Bronchial epithelial cell (primary cell): ENCODE data around the gene GPRC5C. TPM values are rescaled to one million over a fixed set of nuclear protein-coding genes. Genes with fewer than 3 reads are reported as not detected.

Experiments
- DNase-seq: peaks from one replicate; pipeline ENCODE4 v3.0.0-alpha.2; 2010; ENCODE audit warnings: low read depth
- FAIRE-seq: peaks from 2 replicates; lab custom pipeline; 2011; peaks lifted over from hg19 to GRCh38; lab: Jason Lieb, UNC
- H3K27me3 ChIP-seq: 2 replicates; pipeline ENCODE4 v1.5.1; 2011; ENCODE audit warnings: low read length; ENCODE audit not compliant: control insufficient read depth, insufficient read depth
- H3K36me3 ChIP-seq: 2 replicates; pipeline ENCODE4 v1.5.1; 2011; ENCODE audit warnings: low read length; ENCODE audit not compliant: control insufficient read depth, insufficient read depth
- H3K4me3 ChIP-seq: 2 replicates; pipeline ENCODE4 v1.5.1; 2011; ENCODE audit warnings: mild to moderate bottlenecking, low read depth, low read length, control low read depth
- CTCF ChIP-seq: IDR thresholded peaks from 2 replicates; pipeline ENCODE4 v1.5.1; 2011; ENCODE audit warnings: mild to moderate bottlenecking, moderate library complexity, low read length, control low read depth, inconsistent platforms; ENCODE audit not compliant: insufficient read depth, severe bottlenecking
- total RNA-seq: library from RNA; depleted of rRNA; stranded (reverse); fragments of >200 nt; gene quantifications from 2 replicates; pipeline ENCODE4 v1.2.1, GENCODE V29; 2014

The GPRC5C gene
- total RNA-seq, 1 donor from 2014 or later = 15.5 TPM

- FAIRE-seq (no peak), DNase-seq (no peak)
- H3K27me3 ChIP-seq = no peaks in the 10 kb centered on the region
- no peak for TF ChIP-seq CTCF
- no peak overlapping the region for H3K4me3 ChIP-seq
- H3K36me3 ChIP-seq = peaks cover 14% of the 10 kb centered on the region
Observed at GRCh38 chr17:74443516-74444296, 11.8 kb downstream of the GPRC5C start.

GRCh38 chr17:74444406-74444805 is 12.5 kb downstream of the GPRC5C start:
- no peak for DNase-seq
- no peak for TF ChIP-seq CTCF
- H3K36me3 ChIP-seq = peaks cover 14% of the 10 kb centered on the region
- no peaks in the 10 kb centered on the region for H3K27me3 ChIP-seq
- H3K4me3 ChIP-seq = no peak overlapping the region
- no peak for FAIRE-seq

- no peak for DNase-seq
- H3K27me3 ChIP-seq = no peaks in the 10 kb centered on the region
- H3K36me3 ChIP-seq = peaks cover 15% of the 10 kb centered on the region
- TF ChIP-seq CTCF = no peak
- no peak for FAIRE-seq
- H3K4me3 ChIP-seq = no peak overlapping the region
Observed at GRCh38 chr17:74445158-74445557, 13.3 kb downstream of the GPRC5C start.

- TF ChIP-seq CTCF = no peak
- Histone ChIP-seq H3K27me3 (no peaks in the 10 kb centered on the region), H3K4me3 (no peak overlapping the region), H3K36me3 (peaks cover 9% of the 10 kb centered on the region)
- FAIRE-seq (no peak), DNase-seq (peak; percentile 28)
Observed at GRCh38 chr17:74446551-74447500, 14.9 kb downstream of the GPRC5C start.

- Histone ChIP-seq H3K27me3 (no peaks in the 10 kb centered on the region), H3K36me3 (peaks cover 9% of the 10 kb centered on the region), H3K4me3 (no peak overlapping the region)
- FAIRE-seq = peak; percentile 50
- no peak for TF ChIP-seq CTCF
- no peak for DNase-seq
Observed at GRCh38 chr17:74447628-74448159, 15.8 kb downstream of the GPRC5C start.
